ENCODE data around the gene FHIT. TPM values are rescaled to one million over a fixed set of nuclear protein-coding genes. Genes with fewer than 3 reads are reported as not detected.
A peak's percentile ranks its signal among the peaks of the same experiment; 100 is the strongest.

The FHIT gene
- total RNA-seq, 4 donors from 2014 or later, result 1.6 to 12.9 (median 7.8) TPM

DNA sequence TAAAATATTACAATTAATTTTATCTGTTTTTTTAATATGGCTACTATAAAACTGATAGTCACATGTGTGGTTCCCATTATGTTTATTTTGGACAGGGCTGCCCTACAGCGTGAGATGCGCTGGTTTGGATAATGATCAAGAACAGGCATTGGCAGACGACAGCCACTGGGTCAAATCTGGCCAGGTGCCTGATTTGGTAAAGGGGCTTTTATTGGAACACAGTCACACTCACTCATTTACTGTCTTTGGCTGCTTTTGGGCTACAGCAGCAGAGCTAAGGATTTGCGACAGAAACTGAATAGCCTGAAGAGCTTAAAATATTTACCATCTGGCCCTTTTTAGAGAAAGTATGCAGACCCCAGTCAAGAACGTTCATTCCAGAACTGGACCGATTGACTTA is 1477.3 kb downstream of the FHIT start:
- H3K4me3 ChIP-seq, result no peak overlapping the region
- H3K4me1 ChIP-seq, result peaks cover 0 to 11% (median 0%) of the 10 kb centered on the region in 4 donors
- H3K36me3 ChIP-seq, result no peaks in the 10 kb centered on the region
- TF ChIP-seq, protein P1, sequence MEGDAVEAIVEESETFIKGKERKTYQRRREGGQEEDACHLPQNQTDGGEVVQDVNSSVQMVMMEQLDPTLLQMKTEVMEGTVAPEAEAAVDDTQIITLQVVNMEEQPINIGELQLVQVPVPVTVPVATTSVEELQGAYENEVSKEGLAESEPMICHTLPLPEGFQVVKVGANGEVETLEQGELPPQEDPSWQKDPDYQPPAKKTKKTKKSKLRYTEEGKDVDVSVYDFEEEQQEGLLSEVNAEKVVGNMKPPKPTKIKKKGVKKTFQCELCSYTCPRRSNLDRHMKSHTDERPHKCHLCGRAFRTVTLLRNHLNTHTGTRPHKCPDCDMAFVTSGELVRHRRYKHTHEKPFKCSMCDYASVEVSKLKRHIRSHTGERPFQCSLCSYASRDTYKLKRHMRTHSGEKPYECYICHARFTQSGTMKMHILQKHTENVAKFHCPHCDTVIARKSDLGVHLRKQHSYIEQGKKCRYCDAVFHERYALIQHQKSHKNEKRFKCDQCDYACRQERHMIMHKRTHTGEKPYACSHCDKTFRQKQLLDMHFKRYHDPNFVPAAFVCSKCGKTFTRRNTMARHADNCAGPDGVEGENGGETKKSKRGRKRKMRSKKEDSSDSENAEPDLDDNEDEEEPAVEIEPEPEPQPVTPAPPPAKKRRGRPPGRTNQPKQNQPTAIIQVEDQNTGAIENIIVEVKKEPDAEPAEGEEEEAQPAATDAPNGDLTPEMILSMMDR (IDR thresholded peaks at IDR 0.05), result no peak
- TF ChIP-seq EP300 (IDR thresholded peaks at IDR 0.05) (no peak), POLR2A (IDR thresholded peaks at IDR 0.05) (no peak)
- 56 to 57% methylated on average over 6 of the region's 6 CpGs for WGBS, 2 donors
- H3K27me3 ChIP-seq, result no peaks in the 10 kb centered on the region
- no peaks in the 10 kb centered on the region for H3K9me3 ChIP-seq
- DNase-seq (ENCODE audit: low spot score in 2 of 2), result no peak
- H3K27ac ChIP-seq, result peak overlapping the region in 1 of 4 donors; percentile 46

DNA sequence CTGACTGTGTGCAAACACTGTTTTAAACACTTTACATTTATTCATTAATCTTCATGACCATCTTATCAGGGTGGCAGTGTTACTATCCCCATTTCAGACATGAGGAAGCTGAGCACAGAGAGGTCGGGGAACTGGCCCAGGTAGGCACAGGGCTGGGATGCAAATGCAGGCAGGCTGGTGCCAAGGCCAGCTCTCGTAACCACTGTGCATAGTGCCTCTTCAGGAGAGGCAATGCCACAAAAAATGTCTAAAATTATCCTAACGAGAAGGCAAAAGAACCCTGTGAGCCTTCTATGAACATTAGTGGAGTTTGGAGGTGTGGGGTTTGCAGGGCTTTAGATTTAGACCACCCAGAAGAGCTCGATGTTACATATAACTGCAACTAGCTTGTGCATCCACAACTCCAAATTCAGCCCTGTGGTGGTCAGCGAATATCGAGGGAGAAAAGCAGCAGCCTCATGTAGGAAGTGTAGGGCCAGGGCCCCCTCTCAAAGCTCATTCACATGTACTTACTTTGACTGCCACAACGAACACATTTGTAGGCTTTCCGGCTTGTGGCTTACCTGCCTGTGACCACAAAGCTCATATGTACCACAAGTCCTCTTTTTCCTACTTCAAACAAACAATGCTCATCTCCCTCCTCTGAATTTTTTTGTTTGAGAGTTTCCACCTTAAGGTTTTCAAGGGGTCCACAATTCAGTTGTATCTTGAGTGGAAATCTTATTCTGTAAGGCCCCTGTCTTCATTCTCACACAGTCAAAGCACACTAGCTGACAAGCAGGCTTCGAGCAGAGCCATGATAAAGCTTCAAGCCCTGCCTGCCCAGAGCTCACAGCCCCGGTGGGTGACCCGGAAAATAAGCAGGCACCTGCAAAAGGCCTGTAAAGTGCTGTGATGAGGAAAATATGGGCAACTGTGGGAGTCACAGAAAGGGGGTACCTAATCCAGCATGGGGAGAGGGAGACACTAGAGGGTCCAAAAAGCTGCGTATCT is 1478.5 kb downstream of the FHIT start:
- Histone ChIP-seq H3K4me3 (no peak overlapping the region), H3K4me1 (peaks cover 0 to 11% (median 0%) of the 10 kb centered on the region in 4 donors), H3K27me3 (no peaks in the 10 kb centered on the region), H3K9me3 (no peaks in the 10 kb centered on the region), H3K36me3 (no peaks in the 10 kb centered on the region), H3K27ac (no peak overlapping the region)
- TF ChIP-seq, protein P1 (IDR thresholded peaks at IDR 0.05), result no peak
- TF ChIP-seq POLR2A (IDR thresholded peaks at IDR 0.05), result no peak
- no peak for TF ChIP-seq EP300 (IDR thresholded peaks at IDR 0.05)
- no peak for DNase-seq (ENCODE audit: low spot score in 2 of 2)
- WGBS, 2 donors, result 66 to 74% methylated on average over 12 of the region's 12 CpGs

DNA sequence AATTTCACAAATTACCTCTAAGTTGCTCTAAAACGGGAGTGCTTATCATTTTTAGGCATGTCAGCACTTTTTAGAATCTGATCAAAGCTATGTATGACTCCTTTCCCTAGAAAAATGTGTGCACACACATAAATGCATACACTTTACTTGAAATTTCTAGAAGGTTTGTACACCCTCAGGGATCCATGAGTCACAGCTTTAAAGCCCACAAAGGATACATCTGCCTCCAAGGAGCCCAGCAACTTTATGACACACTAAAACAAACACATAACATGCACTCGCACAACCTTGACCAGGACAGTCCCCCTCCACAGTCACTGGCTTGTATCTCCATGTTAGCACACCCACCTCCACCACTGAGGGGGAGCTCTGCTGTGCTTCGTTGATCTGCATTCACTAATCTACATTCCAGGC is 1479.5 kb downstream of the FHIT start:
- DNase-seq (ENCODE audit: low spot score in 2 of 2), result no peak
- WGBS, 2 donors, result 50 to 52% methylated on average over 3 of the region's 3 CpGs
- Histone ChIP-seq H3K27ac (no peak overlapping the region), H3K4me3 (no peak overlapping the region), H3K9me3 (no peaks in the 10 kb centered on the region), H3K4me1 (peaks cover 0 to 11% (median 0%) of the 10 kb centered on the region in 4 donors), H3K27me3 (no peaks in the 10 kb centered on the region), H3K36me3 (no peaks in the 10 kb centered on the region)
- no peak for TF ChIP-seq EP300 (IDR thresholded peaks at IDR 0.05)
- TF ChIP-seq, protein P1 (IDR thresholded peaks at IDR 0.05), result no peak

DNA sequence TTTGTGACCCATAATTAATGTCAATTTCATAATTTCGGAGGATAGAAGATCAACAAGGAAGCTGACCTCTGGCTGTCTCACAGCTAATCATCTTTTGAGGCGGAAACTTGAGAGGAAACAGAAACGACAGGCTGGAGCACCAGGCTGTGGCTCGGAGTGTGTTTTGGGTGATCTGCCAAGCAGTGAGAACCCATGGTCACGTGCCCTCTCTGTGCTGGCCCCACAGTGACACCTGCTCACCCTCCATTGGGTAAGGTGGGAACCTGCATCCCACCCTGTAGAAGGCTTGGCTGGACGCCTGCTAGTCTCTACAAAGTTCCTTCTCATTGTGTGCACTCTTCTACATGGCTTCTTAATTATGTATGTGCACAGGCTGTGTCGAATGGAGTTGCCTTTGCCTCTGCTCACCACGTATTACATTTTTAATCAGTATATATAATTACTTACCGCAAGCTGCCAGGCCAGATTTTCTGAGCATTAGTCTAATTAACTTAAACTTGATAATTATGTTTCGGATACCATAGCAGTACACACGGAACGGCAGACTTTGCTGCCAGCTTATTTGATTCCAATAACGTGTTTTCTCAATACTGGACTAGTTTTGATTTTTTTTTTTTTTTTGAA is 1482.0 kb downstream of the FHIT start:
- Histone ChIP-seq H3K27ac (no peak overlapping the region), H3K36me3 (no peaks in the 10 kb centered on the region), H3K9me3 (no peaks in the 10 kb centered on the region), H3K4me1 (peaks cover 0 to 1% (median 0%) of the 10 kb centered on the region in 4 donors), H3K27me3 (no peaks in the 10 kb centered on the region), H3K4me3 (no peak overlapping the region)
- WGBS, 2 donors, result 89 to 92% methylated on average over 13 of the region's 13 CpGs
- no peak for DNase-seq (ENCODE audit: low spot score in 2 of 2)
- no peak for TF ChIP-seq POLR2A (IDR thresholded peaks at IDR 0.05)
- TF ChIP-seq, protein P1 (IDR thresholded peaks at IDR 0.05), result no peak
- no peak for TF ChIP-seq EP300 (IDR thresholded peaks at IDR 0.05)
